GM12872 (cell line): Measurements from ENCODE around the gene SLC23A2.

Experiments used
- CTCF ChIP-seq: IDR thresholded peaks from 3 replicates; pipeline ENCODE4 v1.5.1; 2011; ENCODE audit warnings: low read depth, mild to moderate bottlenecking, low read length, moderate library complexity; ENCODE audit not compliant: insufficient read depth

The SLC23A2 gene

GRCh38 chr20:4867051-4867450 is 134.3 kb downstream of the SLC23A2 start:
- no peak for TF ChIP-seq CTCF

- no peak for TF ChIP-seq CTCF
Measured at GRCh38 chr20:4866429-4866828, 134.9 kb downstream of the SLC23A2 start.

- TF ChIP-seq CTCF: no peak
Measured at GRCh38 chr20:4864311-4864752, 137.0 kb downstream of the SLC23A2 start.

GRCh38 chr20:4862661-4863060 is 138.6 kb downstream of the SLC23A2 start:
- TF ChIP-seq CTCF: no peak

GRCh38 chr20:4861961-4862360 is 139.3 kb downstream of the SLC23A2 start:
- TF ChIP-seq CTCF: no peak

GRCh38 chr20:4858000-4858399 is 143.3 kb downstream of the SLC23A2 start:
- no peak for TF ChIP-seq CTCF

- no peak for TF ChIP-seq CTCF
Measured at GRCh38 chr20:4856022-4856755, 145.1 kb downstream of the SLC23A2 start.
